Retinal pigment epithelial cell (primary cell): ENCODE results near the gene POLR3G.

ENCODE experiments used
- DNase-seq: peaks from one replicate; pipeline ENCODE4 v3.0.0-alpha.2; 2010; ENCODE audit warnings: low read depth
- H3K4me3 ChIP-seq: 2 replicates; pipeline ENCODE4 v1.5.1; 2011; ENCODE audit warnings: mild to moderate bottlenecking, low read length, control low read depth, moderate library complexity
- TF ChIP-seq, protein P1 (sequence below): conservative IDR thresholded peaks from 2 replicates; pipeline ENCODE4 v1.5.1; 2011; ENCODE audit warnings: low read depth, low read length, control low read depth, inconsistent platforms

POLR3G gene

DNA sequence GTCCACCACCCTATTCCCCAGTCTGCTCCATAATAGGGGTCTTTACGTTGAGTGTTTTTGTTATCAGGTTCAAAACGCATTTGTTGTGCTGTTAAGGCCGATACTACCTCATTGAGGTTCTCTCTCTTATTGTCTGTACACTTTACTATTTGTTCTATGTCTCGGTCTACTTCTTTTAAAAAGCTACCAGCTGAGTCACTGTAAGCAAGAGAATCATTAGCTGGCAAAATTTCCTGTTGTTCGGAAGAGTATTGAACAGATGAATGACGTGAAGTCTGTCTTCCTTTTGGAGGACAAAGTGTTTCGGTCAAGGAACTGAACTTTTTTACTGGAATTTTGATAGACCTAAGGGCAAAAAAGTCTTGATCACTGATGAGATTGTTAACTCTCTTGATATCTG lies 44.4 kb downstream of the POLR3G start:
- no peak overlapping the region for H3K4me3 ChIP-seq
- DNase-seq, result no peak
- TF ChIP-seq, protein P1, sequence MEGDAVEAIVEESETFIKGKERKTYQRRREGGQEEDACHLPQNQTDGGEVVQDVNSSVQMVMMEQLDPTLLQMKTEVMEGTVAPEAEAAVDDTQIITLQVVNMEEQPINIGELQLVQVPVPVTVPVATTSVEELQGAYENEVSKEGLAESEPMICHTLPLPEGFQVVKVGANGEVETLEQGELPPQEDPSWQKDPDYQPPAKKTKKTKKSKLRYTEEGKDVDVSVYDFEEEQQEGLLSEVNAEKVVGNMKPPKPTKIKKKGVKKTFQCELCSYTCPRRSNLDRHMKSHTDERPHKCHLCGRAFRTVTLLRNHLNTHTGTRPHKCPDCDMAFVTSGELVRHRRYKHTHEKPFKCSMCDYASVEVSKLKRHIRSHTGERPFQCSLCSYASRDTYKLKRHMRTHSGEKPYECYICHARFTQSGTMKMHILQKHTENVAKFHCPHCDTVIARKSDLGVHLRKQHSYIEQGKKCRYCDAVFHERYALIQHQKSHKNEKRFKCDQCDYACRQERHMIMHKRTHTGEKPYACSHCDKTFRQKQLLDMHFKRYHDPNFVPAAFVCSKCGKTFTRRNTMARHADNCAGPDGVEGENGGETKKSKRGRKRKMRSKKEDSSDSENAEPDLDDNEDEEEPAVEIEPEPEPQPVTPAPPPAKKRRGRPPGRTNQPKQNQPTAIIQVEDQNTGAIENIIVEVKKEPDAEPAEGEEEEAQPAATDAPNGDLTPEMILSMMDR, result no peak

DNA sequence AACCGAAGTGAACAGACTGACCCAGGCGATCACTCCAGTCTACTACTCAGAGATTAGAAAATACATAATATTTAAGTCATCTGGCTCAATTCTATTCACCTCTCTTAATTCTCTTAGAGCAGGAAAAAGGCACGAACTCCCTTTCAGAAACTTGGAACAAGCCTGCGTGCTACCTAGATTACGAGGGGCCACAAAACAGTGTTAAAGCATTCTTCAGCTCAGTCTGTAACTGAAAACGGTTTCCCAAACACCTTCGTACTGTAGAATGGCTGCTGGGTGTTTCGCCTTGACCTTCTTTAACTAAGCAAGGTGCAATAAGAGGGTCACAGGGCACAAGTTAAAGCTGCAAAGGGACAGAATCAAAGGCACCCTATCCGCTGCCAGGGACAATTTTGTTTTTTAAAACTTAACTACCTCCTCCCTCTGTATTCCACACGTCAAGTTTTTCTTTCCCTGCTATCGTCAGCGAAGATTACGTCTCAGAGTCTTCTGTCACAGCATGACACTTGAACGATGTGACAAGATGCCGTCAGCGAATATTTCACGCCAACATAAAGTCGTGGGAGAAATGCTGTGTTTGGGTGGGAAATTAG lies 54.0 kb downstream of the POLR3G start:
- H3K4me3 ChIP-seq, result peak overlapping the region; percentile 96
- DNase-seq, result no peak
- TF ChIP-seq, protein P1, result no peak

DNA sequence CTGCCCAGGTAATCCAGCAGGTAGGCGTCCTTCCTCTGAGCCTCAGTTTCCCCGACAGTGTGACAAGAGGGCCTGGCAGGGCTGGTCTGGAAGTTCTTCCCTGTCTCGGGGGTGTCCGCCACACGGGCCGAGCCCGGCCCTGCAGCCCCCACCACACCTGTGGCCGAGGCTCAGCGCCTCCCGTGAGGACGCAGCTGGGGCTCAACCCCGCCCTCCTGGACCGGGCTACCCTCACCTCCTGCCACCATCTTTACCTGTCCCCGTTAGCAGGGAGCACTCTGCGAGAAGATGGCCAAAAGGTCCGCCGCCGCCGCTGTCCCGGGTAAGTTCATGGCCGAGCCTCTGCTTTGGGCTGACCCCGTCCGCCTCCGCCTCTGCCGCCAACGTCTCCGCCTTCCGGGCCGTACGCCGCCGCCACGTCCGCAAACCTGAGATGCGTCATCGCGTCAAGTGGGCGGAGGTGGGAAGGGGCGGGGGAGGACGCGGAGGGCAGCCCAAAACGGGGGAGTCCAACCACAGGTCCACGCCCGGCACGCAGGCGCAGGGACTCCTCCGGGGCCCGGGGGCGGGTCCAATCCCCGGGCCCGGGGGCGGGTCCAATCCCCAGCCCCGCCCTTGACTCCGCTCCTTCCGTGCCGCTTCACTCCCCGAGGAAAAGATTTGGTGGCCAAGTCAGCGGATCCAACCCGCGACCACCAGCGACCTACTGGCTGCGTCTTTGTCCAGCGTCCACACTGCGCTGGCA lies 54.7 kb downstream of the POLR3G start, which contains the start of gene LYSMD3:
Gene LYSMD3, minus strand, starts transcription at position 391 of the 745 bp plus-strand sequence. CDS start 4,295 bp downstream, outside the sequence.
- peak within 1 kb of the TSS; percentile 96 for H3K4me3 ChIP-seq
- peak; percentile 87 for DNase-seq

DNA sequence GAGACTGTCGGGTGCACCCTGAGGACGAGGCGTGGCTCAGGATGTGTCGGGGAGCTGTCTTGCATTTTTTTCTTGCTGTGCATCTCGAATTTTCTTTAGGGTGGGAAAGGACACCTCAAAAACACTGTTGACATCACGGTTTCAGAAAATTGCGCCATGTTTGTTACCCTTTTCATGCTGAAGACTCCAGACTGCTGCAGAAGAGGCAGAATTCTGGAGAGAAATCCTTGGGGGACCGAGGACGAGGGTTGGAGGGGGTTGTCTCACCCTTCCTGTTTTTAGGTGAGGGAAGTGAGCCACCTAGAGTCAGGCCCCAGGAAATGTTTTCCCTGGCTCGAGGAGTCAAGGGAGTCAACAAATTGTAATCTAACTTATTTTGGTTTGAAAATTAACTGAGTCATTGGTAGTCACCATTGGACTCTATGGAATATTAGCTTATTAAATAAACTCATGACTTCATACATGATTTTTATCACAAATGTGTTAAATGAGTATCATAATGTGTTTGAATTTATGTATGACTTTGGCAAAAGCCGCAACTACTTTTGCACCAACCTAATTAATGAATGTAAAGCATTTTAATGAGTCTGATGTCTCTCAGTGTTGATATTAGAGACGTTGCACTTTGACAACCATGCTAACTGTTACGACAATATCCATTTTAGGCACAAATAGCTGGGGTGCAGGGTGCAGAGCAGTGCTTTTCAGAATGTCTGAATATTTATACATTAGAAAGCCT lies 55.4 kb downstream of the POLR3G start:
- TF ChIP-seq, protein P1, result peak; percentile 82
- H3K4me3 ChIP-seq, result peak overlapping the region; percentile 96
- DNase-seq, result peak; percentile 48

More for the DNA sequence above, 54.7 kb downstream of the POLR3G start, which contains the start of gene LYSMD3:
- TF ChIP-seq, protein P1, result no peak

DNA sequence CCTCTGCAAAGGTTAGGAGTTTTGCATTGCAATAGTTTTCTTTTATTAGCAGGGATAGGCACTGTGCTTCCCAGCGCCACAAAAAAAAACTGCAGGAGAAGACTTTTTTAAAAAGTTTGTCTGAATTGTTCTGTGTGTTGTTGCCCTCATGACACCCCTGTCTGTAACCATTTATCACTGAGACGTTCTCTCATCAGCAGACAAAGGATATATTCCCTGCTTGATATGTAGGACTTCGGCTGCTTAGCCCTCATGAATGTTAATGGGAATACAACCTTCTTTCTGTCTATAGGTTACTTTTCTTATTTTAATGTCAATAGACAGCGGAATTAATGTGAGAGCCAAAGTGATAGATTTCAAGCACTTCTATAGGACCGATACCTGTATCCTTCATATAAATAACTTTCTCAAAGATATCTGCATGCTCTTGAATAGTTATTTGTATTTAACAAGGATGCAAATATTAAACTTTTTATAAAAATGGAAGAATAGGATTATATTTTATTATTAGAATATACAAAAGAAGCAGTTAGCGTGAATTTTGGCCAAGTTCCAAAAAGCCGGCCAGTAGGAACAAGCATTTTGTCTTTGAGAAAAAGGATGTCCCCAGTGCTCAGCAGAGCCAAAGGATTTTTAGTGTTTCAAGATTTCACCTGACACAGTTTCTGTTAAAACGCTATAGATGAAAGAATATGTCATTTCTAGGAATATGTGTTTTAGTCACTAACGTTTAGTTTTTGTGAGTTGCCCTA lies 56.2 kb downstream of the POLR3G start:
- TF ChIP-seq, protein P1, result no peak
- DNase-seq, result no peak
- H3K4me3 ChIP-seq, result no peak overlapping the region

DNA sequence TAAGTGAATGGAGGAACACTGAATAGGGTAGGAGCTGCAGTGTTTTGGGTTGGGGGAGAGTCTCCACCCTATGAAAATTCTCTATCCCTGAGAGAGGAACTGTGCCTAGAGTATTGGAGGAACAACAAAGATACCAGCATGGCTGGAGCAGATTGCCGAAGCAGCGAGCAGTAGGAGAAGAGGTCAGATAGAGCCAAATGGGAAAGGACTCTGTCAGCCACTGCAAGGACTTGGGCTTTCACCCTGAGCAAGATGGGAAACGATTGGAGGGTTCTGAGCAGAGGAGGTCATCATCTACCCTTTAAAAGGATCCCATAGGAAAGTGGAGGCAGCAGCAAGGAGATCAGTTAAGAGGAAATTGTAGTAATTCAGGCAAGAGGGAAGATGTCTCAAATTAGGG lies 59.1 kb downstream of the POLR3G start:
- no peak for DNase-seq
- TF ChIP-seq, protein P1, result no peak
- no peak overlapping the region for H3K4me3 ChIP-seq
